DND-41 (cell line): ENCODE results near the gene CLIP3.

Source experiments
- ATAC-seq: fragments of 200-7000 bp; cut with Tn5 transposase; 3 replicates; pipeline ENCODE4 v1.9.1; 2021; ENCODE audit warnings: low read depth; ENCODE audit not compliant: insufficient read depth
- DNase-seq: peaks from one replicate; pipeline ENCODE4 v3.0.0-alpha.2; 2020
- H2AFZ ChIP-seq: 2 replicates; pipeline ENCODE4 v1.6.0; 2012; ENCODE audit warnings: low read depth, low read length
- H3K27ac ChIP-seq: 2 replicates; pipeline ENCODE4 v1.5.1; 2012; ENCODE audit warnings: low read length, inconsistent platforms
- H3K27me3 ChIP-seq: fragments of 200-600 bp; sonication (generic); 2 replicates; pipeline ENCODE4 v1.6.0; 2012; ENCODE audit warnings: low read length, mild to moderate bottlenecking, inconsistent platforms; ENCODE audit not compliant: insufficient read depth, poor library complexity
- H3K36me3 ChIP-seq: 2 replicates; pipeline ENCODE4 v1.5.1; 2012; ENCODE audit warnings: low read length, inconsistent platforms; ENCODE audit not compliant: insufficient read depth
- H3K4me1 ChIP-seq: 2 replicates; pipeline ENCODE4 v1.5.1; 2012; ENCODE audit warnings: mild to moderate bottlenecking, low read length; ENCODE audit not compliant: insufficient read depth
- H3K4me2 ChIP-seq: 2 replicates; pipeline ENCODE4 v1.6.0; 2012; ENCODE audit warnings: mild to moderate bottlenecking, moderate library complexity, low read length, inconsistent platforms; ENCODE audit not compliant: insufficient read depth
- H3K4me3 ChIP-seq, 2 experiments: fragments of 200-600 bp in 1 of 2; shearing (Covaris generic) in 1 of 2; 2 replicates each; pipeline ENCODE4 v1.5.1; 2012 to 2016; ENCODE audit warnings: inconsistent platforms in 2 of 2, low read length in 2 of 2, mild to moderate bottlenecking in 2 of 2, low read depth in 1 of 2, moderate library complexity in 1 of 2
- H3K79me2 ChIP-seq: 2 replicates; pipeline ENCODE4 v1.6.0; 2012; ENCODE audit warnings: low read length, inconsistent platforms; ENCODE audit not compliant: insufficient read depth
- H3K9ac ChIP-seq: 2 replicates; pipeline ENCODE4 v1.6.0; 2012; ENCODE audit warnings: low read depth, mild to moderate bottlenecking, inconsistent platforms, low read length, moderate library complexity
- H3K9me3 ChIP-seq: 2 replicates; pipeline ENCODE4 v1.5.1; 2012; ENCODE audit warnings: low read length, moderate library complexity, mild to moderate bottlenecking, inconsistent platforms; ENCODE audit not compliant: insufficient read depth, severe bottlenecking
- H4K20me1 ChIP-seq: 2 replicates; pipeline ENCODE4 v1.6.0; 2012; ENCODE audit warnings: low read length; ENCODE audit not compliant: insufficient read depth
- CTCF ChIP-seq: IDR thresholded peaks from 2 replicates; pipeline ENCODE4 v1.5.1; 2012; ENCODE audit warnings: borderline replicate concordance, low read length, moderate library complexity, mild to moderate bottlenecking; ENCODE audit not compliant: poor library complexity, severe bottlenecking; ENCODE audit errors: extremely low read depth
- EZH2 ChIP-seq: IDR thresholded peaks from 3 replicates; pipeline ENCODE4 v1.6.1; 2012; ENCODE audit warnings: borderline replicate concordance, low read depth, mild to moderate bottlenecking, moderate library complexity, low read length, inconsistent platforms; ENCODE audit not compliant: severe bottlenecking

The CLIP3 gene

GRCh38 chr19:36027696-36028095 is 5.0 kb downstream of the CLIP3 start:
- Histone ChIP-seq H3K27ac (no peak overlapping the region), H3K4me1 (no peaks in the 10 kb centered on the region), H4K20me1 (no peaks in the 10 kb centered on the region; the same call in 1 of the 2 replicates), H3K79me2 (no peaks in the 10 kb centered on the region), H3K27me3 (no peaks in the 10 kb centered on the region), H3K36me3 (peaks cover 48% of the 10 kb centered on the region), H3K4me3 (no peak overlapping the region), H3K9ac (no peak overlapping the region), H2AFZ (no peak overlapping the region), H3K9me3 (no peaks in the 10 kb centered on the region), H3K4me2 (no peak overlapping the region)
- TF ChIP-seq CTCF, result no peak
- TF ChIP-seq EZH2, result no peak
- DNase-seq (no peak), ATAC-seq (no peak)

- no peak for TF ChIP-seq EZH2
- TF ChIP-seq CTCF, result no peak
- H3K27ac ChIP-seq, result no peak overlapping the region
- ATAC-seq (no peak), DNase-seq (no peak)
- H3K79me2 ChIP-seq, result no peaks in the 10 kb centered on the region
- H3K36me3 ChIP-seq, result peaks cover 59% of the 10 kb centered on the region
- no peak overlapping the region for H2AFZ ChIP-seq
- H3K9me3 ChIP-seq, result no peaks in the 10 kb centered on the region
- no peak overlapping the region for H3K9ac ChIP-seq
- no peaks in the 10 kb centered on the region; the same call in 1 of the 2 replicates for H4K20me1 ChIP-seq
- no peak overlapping the region for H3K4me3 ChIP-seq
- no peaks in the 10 kb centered on the region for H3K4me1 ChIP-seq
- no peak overlapping the region for H3K4me2 ChIP-seq
- H3K27me3 ChIP-seq, result no peaks in the 10 kb centered on the region
These were observed 6.4 kb downstream of the CLIP3 start for GRCh38 chr19:36026091-36026876.

- no peaks in the 10 kb centered on the region for H3K27me3 ChIP-seq
These were observed 7.1 kb downstream of the CLIP3 start for GRCh38 chr19:36025541-36025940.

More at GRCh38 chr19:36025541-36025940, 7.1 kb downstream of the CLIP3 start:
- no peak overlapping the region for H3K27ac ChIP-seq
- no peak overlapping the region for H3K4me3 ChIP-seq
- no peak for TF ChIP-seq CTCF
- no peak for TF ChIP-seq EZH2
- no peak overlapping the region for H3K4me2 ChIP-seq
- peaks cover 66% of the 10 kb centered on the region for H3K36me3 ChIP-seq
- no peak for ATAC-seq
- no peak overlapping the region for H3K9ac ChIP-seq
- no peaks in the 10 kb centered on the region; the same call in 1 of the 2 replicates for H4K20me1 ChIP-seq
- no peaks in the 10 kb centered on the region for H3K79me2 ChIP-seq
- H3K9me3 ChIP-seq, result no peaks in the 10 kb centered on the region
- H3K4me1 ChIP-seq, result no peaks in the 10 kb centered on the region
- no peak for DNase-seq
- no peak overlapping the region for H2AFZ ChIP-seq
